Measurements from ENCODE around the gene HOXC11. TPM values are rescaled to one million over a fixed set of nuclear protein-coding genes. Genes with fewer than 3 reads are reported as not detected.

Gene HOXC11
- total and polyA plus RNA-seq, 8 donors, result not detected

DNA sequence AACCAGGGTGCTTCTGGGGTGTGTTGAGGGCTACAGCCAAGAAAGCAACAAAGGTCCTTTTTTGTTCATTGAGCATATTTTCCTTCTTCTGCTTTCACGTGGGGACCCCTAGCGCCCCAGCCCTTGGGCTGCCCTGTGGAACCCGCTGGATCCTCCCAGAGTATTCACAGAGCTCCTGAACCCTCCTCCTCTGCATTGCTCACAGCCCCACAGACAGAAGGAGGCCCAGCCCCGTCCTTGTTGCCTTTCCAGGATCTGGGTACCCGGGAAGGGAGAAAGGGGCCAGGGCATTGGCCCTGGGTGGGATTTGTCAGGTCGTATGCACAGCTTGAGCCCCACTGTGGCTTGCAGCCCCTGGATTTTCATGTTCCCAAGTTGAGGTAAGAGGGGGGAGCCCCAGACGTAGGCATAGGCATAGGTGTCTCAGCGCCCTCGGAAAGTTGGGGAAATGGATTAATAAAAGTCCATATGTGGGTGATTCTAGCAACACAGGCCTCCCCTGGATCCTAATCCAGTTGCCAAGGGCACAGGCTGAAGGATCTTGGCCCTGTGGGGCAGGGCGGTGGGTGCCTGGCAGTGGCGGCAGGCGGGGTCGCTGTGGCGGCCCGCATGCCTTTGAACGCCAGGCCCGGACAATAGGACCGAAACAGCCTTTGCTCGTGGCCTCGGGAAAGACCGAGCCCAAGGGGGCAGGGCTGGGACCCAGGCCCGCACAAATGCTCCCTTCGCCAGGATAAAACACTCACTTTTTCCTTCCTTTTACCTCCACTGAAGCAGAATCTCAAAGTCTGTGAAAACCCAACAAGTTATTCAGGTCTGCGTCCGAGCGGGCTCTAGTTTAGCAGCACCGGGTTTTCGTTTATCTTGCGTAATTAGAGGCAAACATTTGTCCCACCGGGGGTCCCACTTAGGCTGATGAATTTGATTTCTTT, 9.0 kb downstream of the HOXC11 start:
- WGBS, 2 donors, result 24 to 25% methylated on average over 30 of the region's 30 CpGs
- TF ChIP-seq, protein P1, sequence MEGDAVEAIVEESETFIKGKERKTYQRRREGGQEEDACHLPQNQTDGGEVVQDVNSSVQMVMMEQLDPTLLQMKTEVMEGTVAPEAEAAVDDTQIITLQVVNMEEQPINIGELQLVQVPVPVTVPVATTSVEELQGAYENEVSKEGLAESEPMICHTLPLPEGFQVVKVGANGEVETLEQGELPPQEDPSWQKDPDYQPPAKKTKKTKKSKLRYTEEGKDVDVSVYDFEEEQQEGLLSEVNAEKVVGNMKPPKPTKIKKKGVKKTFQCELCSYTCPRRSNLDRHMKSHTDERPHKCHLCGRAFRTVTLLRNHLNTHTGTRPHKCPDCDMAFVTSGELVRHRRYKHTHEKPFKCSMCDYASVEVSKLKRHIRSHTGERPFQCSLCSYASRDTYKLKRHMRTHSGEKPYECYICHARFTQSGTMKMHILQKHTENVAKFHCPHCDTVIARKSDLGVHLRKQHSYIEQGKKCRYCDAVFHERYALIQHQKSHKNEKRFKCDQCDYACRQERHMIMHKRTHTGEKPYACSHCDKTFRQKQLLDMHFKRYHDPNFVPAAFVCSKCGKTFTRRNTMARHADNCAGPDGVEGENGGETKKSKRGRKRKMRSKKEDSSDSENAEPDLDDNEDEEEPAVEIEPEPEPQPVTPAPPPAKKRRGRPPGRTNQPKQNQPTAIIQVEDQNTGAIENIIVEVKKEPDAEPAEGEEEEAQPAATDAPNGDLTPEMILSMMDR (IDR thresholded peaks at IDR 0.05), result no peak
- no peak for FAIRE-seq
- peak in 1 of 6 donors; percentile 38 for DNase-seq
- peaks cover 0 to 69% (median 27%) of the 10 kb centered on the region in 4 donors for H3K27me3 ChIP-seq
- no peak for ATAC-seq
- H3K36me3 ChIP-seq, result no peaks in the 10 kb centered on the region
- H3K9me3 ChIP-seq, result no peaks in the 10 kb centered on the region
- H3K27ac ChIP-seq, result no peak overlapping the region
- intact Hi-C loops (cut with DNase I), result no loop called here
- peaks cover 0 to 14% (median 12%) of the 10 kb centered on the region in 3 donors for H3K4me1 ChIP-seq
- no peak overlapping the region for H3K4me3 ChIP-seq

- Histone ChIP-seq H3K27ac (no peak overlapping the region), H3K9me3 (no peaks in the 10 kb centered on the region), H3K4me3 (no peak overlapping the region), H3K4me1 (peaks cover 0 to 14% (median 12%) of the 10 kb centered on the region in 3 donors), H3K27me3 (peaks cover 0 to 67% (median 25%) of the 10 kb centered on the region in 4 donors), H3K36me3 (no peaks in the 10 kb centered on the region)
- TF ChIP-seq, protein P1 (IDR thresholded peaks at IDR 0.05), result no peak
- ATAC-seq (no peak), DNase-seq (peak in 1 of 6 donors; percentile 20), FAIRE-seq (no peak)
- intact Hi-C loops (cut with DNase I), result no loop called here
- WGBS, 2 donors, result 13 to 14% methylated on average over 26 of the region's 26 CpGs
These were observed 10.0 kb downstream of the HOXC11 start for GRCh38 chr12:53982648-53983567.

GRCh38 chr12:53983568-53983949, 10.6 kb downstream of the HOXC11 start:
- FAIRE-seq (no peak), DNase-seq (peak in 1 of 6 donors; percentile 9), ATAC-seq (no peak)
- peaks cover 0 to 14% (median 12%) of the 10 kb centered on the region in 3 donors for H3K4me1 ChIP-seq
- 8% methylated on average over 17 of the region's 17 CpGs for WGBS, 2 donors
- intact Hi-C loops (cut with DNase I), result no loop called here
- H3K36me3 ChIP-seq, result no peaks in the 10 kb centered on the region
- H3K27me3 ChIP-seq, result peaks cover 0 to 72% (median 28%) of the 10 kb centered on the region in 4 donors
- TF ChIP-seq, protein P1 (IDR thresholded peaks at IDR 0.05), result no peak
- no peak overlapping the region for H3K4me3 ChIP-seq
- H3K27ac ChIP-seq, result no peak overlapping the region
- no peaks in the 10 kb centered on the region for H3K9me3 ChIP-seq

- FAIRE-seq, result no peak
These were observed 11.1 kb downstream of the HOXC11 start for GRCh38 chr12:53983950-53984572.

More at GRCh38 chr12:53983950-53984572, 11.1 kb downstream of the HOXC11 start:
- no peak for ATAC-seq
- Histone ChIP-seq H3K4me3 (no peak overlapping the region), H3K4me1 (peaks cover 0 to 14% (median 12%) of the 10 kb centered on the region in 3 donors), H3K27me3 (peaks cover 0 to 72% (median 31%) of the 10 kb centered on the region in 4 donors), H3K36me3 (no peaks in the 10 kb centered on the region), H3K27ac (no peak overlapping the region), H3K9me3 (no peaks in the 10 kb centered on the region)
- intact Hi-C loops (cut with DNase I), result no loop called here
- DNase-seq, result peak in 1 of 6 donors; percentile 64
- TF ChIP-seq, protein P1 (IDR thresholded peaks at IDR 0.05), result no peak
- WGBS, 2 donors, result 7 to 8% methylated on average over 29 to 30 of the region's 30 CpGs

Measured in pancreas (tissue), 10 donors.